Nephron progenitor cell (in vitro differentiated cells): ENCODE results near the gene RNF32.
"Not testable (repeated sequence)": the region's sequence is repeated elsewhere in the genome, so short reads cannot be mapped to it uniquely, and the experiment has no call there.

Source experiments
- DNase-seq: peaks from one replicate; pipeline ENCODE4 v3.0.0; 2021
- H3K27ac Mint-ChIP-seq: 2 replicates; pipeline ENCODE4 v1.8.0; 2021; ENCODE audit warnings: mild to moderate bottlenecking, moderate library complexity, mixed read lengths
- H3K27me3 Mint-ChIP-seq: 2 replicates; pipeline ENCODE4 v1.8.0; 2021; ENCODE audit warnings: mild to moderate bottlenecking, low read depth, mixed read lengths; ENCODE audit not compliant: poor library complexity
- H3K36me3 Mint-ChIP-seq: 2 replicates; pipeline ENCODE4 v1.8.0; 2021; ENCODE audit warnings: low read depth, mixed read lengths
- H3K4me1 Mint-ChIP-seq: 2 replicates; pipeline ENCODE4 v1.8.0; 2021; ENCODE audit warnings: mixed read lengths
- H3K4me3 Mint-ChIP-seq: 2 replicates; pipeline ENCODE4 v1.8.0; 2021; ENCODE audit warnings: mild to moderate bottlenecking, moderate library complexity, mixed read lengths
- H3K9me3 Mint-ChIP-seq: 2 replicates; pipeline ENCODE4 v1.8.0; 2021; ENCODE audit warnings: mild to moderate bottlenecking, moderate library complexity, mixed read lengths
- TF ChIP-seq, protein P1 (sequence below): fragments of 200-600 bp; sonication (generic); IDR thresholded peaks from 2 replicates; pipeline ENCODE4 v1.5.0; 2021; ENCODE audit warnings: antibody characterized with exemption

RNF32 gene

DNA sequence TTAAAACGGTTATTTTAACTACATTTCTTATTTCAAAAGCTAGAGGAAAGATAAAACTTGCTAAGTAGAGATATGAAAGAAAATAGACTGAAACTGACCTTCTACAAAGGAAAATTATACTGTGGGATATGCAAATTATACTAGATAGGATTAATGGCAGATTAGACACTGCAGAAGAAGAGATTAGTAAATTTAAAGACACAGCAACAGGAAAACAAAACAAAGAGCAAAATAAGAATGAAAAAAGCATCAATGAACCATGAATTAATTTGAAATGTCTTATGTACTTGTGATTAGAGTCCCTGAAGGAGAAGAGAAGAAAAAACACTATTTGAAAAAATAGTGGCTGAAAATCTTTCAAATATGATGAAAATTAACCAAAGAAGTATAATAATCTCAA is 52.3 kb downstream of the RNF32 start:
- TF ChIP-seq, protein P1, sequence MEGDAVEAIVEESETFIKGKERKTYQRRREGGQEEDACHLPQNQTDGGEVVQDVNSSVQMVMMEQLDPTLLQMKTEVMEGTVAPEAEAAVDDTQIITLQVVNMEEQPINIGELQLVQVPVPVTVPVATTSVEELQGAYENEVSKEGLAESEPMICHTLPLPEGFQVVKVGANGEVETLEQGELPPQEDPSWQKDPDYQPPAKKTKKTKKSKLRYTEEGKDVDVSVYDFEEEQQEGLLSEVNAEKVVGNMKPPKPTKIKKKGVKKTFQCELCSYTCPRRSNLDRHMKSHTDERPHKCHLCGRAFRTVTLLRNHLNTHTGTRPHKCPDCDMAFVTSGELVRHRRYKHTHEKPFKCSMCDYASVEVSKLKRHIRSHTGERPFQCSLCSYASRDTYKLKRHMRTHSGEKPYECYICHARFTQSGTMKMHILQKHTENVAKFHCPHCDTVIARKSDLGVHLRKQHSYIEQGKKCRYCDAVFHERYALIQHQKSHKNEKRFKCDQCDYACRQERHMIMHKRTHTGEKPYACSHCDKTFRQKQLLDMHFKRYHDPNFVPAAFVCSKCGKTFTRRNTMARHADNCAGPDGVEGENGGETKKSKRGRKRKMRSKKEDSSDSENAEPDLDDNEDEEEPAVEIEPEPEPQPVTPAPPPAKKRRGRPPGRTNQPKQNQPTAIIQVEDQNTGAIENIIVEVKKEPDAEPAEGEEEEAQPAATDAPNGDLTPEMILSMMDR = no peak
- Mint-ChIP-seq H3K27ac (no peak overlapping the region), H3K36me3 (peaks cover 57% of the 10 kb centered on the region), H3K4me3 (no peak overlapping the region), H3K4me1 (no peaks in the 10 kb centered on the region), H3K27me3 (peaks cover 6% of the 10 kb centered on the region), H3K9me3 (peaks cover 56% of the 10 kb centered on the region)
- no peak for DNase-seq

DNA sequence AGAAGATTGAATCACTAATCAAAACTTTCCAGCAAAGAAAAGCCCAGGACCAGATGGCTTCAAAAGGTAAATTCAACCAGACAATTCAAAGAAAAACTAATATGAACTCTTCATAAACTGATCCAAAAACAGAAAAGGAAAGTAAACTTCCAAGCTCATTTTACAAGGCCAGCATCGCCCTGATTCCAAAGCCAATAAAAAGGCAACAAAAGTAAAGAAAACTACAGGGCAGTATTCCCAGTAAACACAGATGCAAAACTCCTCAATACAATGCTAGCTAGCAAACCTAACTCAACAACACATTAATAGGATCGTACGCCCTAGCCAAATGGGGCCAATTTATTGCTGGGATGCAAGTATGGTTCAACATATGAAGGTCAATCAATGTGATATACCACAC is 53.1 kb downstream of the RNF32 start:
- DNase-seq = no peak
- TF ChIP-seq, protein P1 = no peak
- Mint-ChIP-seq H3K4me3 (no peak overlapping the region), H3K4me1 (no peaks in the 10 kb centered on the region), H3K27me3 (peaks cover 3% of the 10 kb centered on the region), H3K9me3 (peaks cover 64% of the 10 kb centered on the region), H3K27ac (no peak overlapping the region), H3K36me3 (peaks cover 65% of the 10 kb centered on the region)

DNA sequence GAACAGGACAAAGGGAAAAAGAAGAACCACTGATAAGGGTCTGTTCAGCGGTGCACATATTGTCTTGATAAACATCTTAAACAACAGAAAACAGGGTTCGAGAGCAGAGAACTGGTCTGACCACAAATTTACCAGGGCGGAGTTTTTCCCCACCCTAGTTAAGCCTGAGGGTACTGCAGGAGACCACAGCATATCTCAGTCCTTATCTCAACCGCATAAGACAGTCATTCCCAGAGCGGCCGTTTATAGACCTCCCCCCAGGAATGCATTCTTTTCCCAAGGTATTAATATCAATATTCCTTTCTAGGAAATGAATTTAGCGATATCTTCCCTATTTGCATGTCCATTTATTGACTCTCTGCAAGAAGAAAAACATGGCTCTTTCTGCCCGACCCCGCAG is 56.7 kb downstream of the RNF32 start:
- DNase-seq, H3K4me3 Mint-ChIP-seq, H3K4me1 Mint-ChIP-seq, H3K27ac Mint-ChIP-seq, H3K27me3 Mint-ChIP-seq: not testable (repeated sequence)
- H3K36me3 Mint-ChIP-seq = peaks cover 84% of the 10 kb centered on the region
- H3K9me3 Mint-ChIP-seq = peaks cover 87% of the 10 kb centered on the region

DNA sequence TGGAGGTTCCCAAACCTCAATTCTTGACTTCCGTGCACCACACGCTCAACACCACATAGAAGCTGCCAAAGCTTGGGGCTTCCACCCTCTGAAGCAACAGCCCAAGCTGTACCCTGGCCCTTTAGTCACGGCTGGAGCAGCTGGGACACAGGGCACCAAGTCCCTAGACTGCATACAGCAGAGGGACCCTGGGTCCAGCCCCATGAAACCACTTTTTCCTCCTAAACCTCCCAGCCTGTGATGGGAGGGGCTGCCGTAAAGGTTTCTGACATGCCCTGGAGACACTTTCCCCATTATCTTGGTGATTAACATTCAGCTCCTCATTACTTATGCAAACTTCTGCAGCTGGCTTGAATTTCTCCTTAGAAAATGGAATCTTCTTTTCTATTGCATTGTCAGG is 57.9 kb downstream of the RNF32 start:
- H3K9me3 Mint-ChIP-seq = peaks cover 80% of the 10 kb centered on the region
- not testable (repeated sequence) for H3K27me3 Mint-ChIP-seq

DNA sequence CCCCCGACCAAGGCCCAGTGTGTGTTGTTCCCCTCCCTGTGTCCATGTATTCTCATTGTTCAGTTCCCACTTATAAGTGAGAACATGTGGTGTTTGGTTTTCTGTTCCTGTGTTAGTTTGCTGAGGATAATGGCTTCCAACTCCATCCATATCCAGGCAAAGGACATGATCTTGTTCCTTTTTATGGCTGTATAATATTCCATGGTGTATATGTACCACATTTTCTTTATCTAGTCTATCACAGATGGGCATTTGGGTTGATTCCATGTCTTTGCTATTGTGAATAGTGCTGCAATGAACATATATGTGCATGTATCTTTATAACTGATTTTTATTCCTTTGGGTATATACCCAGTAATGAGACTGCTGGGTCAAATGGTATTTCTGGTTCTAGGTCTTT is 61.2 kb downstream of the RNF32 start:
- not testable (repeated sequence) for H3K4me1 Mint-ChIP-seq

More for the DNA sequence above, 57.9 kb downstream of the RNF32 start:
- H3K4me3 Mint-ChIP-seq, H3K4me1 Mint-ChIP-seq, DNase-seq, H3K27ac Mint-ChIP-seq: not testable (repeated sequence)
- peaks cover 78% of the 10 kb centered on the region for H3K36me3 Mint-ChIP-seq

DNA sequence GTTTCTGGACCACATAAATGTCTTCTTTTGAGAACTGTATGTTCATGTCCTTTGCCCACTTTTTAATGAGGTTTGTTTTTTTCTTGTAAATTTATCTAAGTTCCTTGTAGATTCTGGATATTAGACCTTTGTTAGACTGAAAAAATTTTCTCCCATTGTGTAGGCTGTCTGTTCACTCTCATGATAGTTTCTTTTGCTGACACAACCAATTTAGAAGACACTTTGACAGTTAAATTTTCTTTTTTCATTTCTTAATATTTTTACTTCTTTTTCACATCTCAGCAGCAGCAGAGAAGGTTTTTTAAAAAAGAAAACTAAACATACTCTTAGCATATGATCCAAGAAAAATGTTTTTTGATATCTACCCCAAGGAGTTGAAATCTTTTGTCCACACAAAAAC is 61.8 kb downstream of the RNF32 start:
- H3K4me3 Mint-ChIP-seq = no peak overlapping the region
- H3K27me3 Mint-ChIP-seq = no peaks in the 10 kb centered on the region
- peaks cover 50% of the 10 kb centered on the region for H3K9me3 Mint-ChIP-seq
- TF ChIP-seq, protein P1 = no peak
- DNase-seq = no peak
- H3K36me3 Mint-ChIP-seq = peaks cover 73% of the 10 kb centered on the region
- no peaks in the 10 kb centered on the region for H3K4me1 Mint-ChIP-seq
- H3K27ac Mint-ChIP-seq = no peak overlapping the region

More for the DNA sequence above, 61.2 kb downstream of the RNF32 start:
- H3K27me3 Mint-ChIP-seq, H3K4me3 Mint-ChIP-seq, H3K27ac Mint-ChIP-seq, DNase-seq: not testable (repeated sequence)
- Mint-ChIP-seq H3K9me3 (peaks cover 51% of the 10 kb centered on the region), H3K36me3 (peaks cover 73% of the 10 kb centered on the region)

DNA sequence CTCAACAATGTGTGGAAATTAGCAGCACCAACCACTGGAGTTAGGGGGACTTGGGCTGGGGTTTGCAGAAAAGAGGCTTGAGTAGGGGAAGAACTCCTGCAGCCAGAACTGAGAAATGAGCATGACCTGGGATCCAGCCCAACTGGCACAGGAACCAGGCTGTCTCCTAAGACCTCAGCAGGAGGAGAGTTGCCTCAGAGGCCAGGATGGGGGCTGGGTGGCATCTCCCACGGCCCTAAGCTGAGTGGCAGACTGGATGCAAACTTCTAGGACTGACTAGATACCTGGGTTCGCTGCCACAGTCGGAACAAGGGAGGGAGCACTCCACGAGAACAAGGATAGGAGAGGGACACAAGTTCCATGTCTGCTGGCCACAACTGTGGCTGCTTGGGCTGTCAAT is 62.6 kb downstream of the RNF32 start:
- no peaks in the 10 kb centered on the region for H3K4me1 Mint-ChIP-seq
- H3K27me3 Mint-ChIP-seq = no peaks in the 10 kb centered on the region
- no peak for DNase-seq
- no peak overlapping the region for H3K27ac Mint-ChIP-seq
- H3K4me3 Mint-ChIP-seq = no peak overlapping the region
- peaks cover 48% of the 10 kb centered on the region for H3K9me3 Mint-ChIP-seq
- TF ChIP-seq, protein P1 = no peak
- peaks cover 73% of the 10 kb centered on the region for H3K36me3 Mint-ChIP-seq
